C4-2B (cell line): ENCODE results near the gene GMFB.

ENCODE experiments used
- H3K27ac ChIP-seq: fragments of 450-650 bp; 2 replicates; pipeline ENCODE4 v1.5.1; 2017
- ZFX ChIP-seq: fragments of 450-650 bp; IDR thresholded peaks from 2 replicates; pipeline ENCODE4 v1.6.1; 2017
- TF ChIP-seq, protein P1 (sequence below): fragments of 450-650 bp; conservative IDR thresholded peaks from 2 replicates; pipeline ENCODE4 v1.5.1; 2017; ENCODE audit warnings: mild to moderate bottlenecking

Gene GMFB

DNA sequence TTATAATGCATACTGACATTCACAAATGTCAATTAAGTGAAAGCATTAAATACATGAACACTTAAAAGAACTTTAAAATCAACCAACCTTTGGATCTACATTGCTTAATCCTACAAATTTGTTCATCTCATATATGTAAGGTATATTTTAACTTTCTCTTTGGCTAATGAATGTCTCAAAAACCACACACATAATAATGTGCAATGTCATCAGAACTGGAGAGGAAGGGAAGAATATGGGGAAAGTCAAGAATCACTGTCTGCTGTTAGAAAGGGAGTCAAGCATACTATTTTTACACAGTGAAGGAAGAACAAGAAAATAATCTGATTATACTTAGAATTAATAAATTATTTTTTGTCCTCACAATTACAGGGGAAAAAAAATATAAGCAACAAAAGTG, 4.9 kb downstream of the GMFB start:
- H3K27ac ChIP-seq: no peak overlapping the region
- TF ChIP-seq, protein P1, sequence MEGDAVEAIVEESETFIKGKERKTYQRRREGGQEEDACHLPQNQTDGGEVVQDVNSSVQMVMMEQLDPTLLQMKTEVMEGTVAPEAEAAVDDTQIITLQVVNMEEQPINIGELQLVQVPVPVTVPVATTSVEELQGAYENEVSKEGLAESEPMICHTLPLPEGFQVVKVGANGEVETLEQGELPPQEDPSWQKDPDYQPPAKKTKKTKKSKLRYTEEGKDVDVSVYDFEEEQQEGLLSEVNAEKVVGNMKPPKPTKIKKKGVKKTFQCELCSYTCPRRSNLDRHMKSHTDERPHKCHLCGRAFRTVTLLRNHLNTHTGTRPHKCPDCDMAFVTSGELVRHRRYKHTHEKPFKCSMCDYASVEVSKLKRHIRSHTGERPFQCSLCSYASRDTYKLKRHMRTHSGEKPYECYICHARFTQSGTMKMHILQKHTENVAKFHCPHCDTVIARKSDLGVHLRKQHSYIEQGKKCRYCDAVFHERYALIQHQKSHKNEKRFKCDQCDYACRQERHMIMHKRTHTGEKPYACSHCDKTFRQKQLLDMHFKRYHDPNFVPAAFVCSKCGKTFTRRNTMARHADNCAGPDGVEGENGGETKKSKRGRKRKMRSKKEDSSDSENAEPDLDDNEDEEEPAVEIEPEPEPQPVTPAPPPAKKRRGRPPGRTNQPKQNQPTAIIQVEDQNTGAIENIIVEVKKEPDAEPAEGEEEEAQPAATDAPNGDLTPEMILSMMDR: no peak
- TF ChIP-seq ZFX: no peak

DNA sequence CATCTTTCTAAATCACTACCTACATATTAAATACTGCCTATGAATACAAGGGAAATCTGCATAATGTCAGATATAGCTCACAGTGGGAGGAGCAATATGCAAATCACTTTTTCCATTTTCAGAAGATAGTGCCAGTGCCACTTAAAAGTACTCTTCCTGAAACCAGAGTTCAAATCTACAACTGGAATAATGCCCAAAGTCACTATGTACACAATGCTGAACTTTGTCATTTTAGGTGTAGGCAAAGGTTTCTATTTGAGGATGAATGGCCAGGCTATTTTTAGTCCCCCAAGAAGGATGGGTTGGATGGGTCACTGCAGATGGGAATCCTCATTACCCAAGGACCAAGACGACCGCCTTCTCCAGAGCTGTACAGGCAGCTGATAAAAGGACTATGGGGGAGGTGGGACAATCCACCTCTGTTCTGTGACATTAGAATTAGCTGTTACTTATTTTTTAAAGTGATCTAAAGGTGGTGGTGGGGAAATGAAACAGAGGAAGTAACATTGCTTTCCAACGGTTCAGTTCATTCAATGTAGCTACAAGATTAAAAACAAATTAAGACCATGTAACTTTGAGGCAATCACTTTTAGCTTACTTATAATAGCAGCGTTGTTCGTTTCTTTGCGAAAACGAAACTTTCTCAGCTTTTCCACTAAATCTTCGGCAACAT, 5.6 kb downstream of the GMFB start:
- H3K27ac ChIP-seq: no peak overlapping the region
- TF ChIP-seq, protein P1: no peak
- no peak for TF ChIP-seq ZFX

DNA sequence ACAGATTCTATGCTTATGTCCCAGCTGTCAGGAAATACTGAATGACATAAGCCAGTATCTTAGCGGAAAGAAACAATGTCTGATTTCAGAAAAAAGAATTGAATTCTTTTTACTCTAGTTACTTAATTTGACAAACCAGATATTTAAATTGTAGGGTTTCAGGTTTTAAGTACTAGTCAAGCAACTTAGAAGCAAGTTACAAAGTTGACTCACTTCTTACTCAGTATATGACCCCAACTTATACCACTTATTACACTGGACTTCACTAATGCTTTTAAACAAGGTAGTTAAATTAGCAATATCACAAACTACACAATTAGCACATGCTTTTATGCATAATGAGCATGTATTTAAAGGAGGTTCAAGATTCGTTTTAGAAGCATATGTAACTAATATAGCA, 7.1 kb downstream of the GMFB start:
- no peak overlapping the region for H3K27ac ChIP-seq
- no peak for TF ChIP-seq ZFX
- TF ChIP-seq, protein P1: no peak

DNA sequence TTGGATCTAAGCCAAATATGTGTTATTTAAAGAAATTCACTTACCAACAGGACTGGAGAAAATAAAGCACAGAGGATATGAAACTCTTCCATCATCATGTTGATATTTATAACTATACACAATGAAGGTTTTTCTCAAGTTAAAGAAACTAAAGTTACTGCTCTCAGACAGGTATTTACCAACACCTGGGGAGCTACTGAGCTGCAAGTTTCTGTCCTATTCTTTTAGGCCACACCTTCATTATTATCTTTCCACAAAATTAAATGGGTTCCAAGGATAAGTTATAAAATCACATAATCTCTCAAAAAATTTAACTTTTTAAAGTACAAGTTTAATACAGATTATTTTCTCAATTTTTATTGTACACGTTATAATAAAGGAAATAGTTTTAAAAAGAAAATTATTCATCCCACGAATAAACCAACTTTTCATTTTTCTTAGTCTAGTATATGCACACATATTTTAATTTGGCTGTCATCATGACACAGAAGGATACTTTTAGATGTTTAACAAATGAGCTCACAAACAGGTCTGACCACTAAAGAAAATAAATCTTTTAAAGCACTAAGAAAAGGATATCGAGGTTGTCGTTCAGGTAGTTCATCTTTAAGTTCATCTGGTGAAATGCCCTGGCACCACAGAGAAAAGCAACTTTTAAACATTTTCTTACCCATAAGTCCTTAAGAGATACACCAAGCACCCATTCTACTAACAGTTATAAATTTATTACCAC, 7.8 kb downstream of the GMFB start:
- no peak for TF ChIP-seq ZFX
- TF ChIP-seq, protein P1: peak; percentile 22
- no peak overlapping the region for H3K27ac ChIP-seq

DNA sequence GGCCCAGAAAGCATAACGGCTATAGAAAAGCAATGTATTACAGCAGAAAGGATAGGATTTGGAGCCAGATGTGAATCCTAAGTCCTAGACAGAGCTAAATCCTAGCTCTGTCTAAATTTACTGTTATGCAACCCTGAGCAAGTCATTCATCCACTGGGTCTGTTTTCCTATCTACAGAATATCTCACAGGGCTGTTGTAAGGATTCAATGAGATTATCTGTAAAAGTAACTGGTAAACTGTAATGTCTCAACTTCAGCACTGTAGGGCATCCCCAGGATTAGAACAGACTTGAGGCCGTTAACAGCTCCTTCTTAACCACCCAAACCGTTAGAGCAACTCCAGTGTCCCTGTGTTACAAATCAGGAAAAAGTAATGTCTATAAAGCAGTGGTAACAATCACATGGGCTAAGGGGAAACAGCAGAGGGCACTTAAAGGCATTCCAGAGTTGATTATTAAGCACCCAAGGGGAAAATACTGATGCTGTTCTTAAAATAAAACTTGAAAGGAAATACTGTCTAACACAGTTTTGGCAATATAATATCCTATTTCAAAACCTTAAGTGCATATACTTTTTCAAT, 10.1 kb downstream of the GMFB start:
- TF ChIP-seq, protein P1: no peak
- no peak for TF ChIP-seq ZFX
- no peak overlapping the region for H3K27ac ChIP-seq

DNA sequence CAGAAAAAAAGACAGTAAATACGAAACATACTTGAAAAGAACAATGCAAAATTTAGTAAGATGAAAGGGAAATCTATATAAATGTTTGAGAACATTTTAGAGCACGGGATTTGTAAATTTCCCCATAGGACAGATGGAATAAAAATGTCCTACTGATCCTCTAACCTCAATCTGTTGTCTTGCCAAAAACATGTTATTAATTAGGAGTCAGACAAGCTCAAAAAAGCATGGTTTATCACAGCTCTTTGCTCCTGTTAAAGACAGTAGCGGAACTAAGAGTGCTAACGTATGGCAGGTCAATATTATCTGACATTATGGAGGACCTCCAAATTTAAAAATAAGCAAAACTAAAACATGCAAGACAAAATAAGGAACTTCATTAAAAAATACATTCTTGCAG, 12.9 kb downstream of the GMFB start:
- TF ChIP-seq, protein P1: no peak
- no peak for TF ChIP-seq ZFX

More for the DNA sequence above, 12.9 kb downstream of the GMFB start:
- H3K27ac ChIP-seq: no peak overlapping the region
